Skin epidermis (tissue), 12 donors: Measurements from ENCODE around the gene EFCAB10.

ENCODE experiments used
- H3K27ac ChIP-seq, 21 experiments: fragments of 200-600 bp; sonication (generic) in 11 of 21; one replicate each; pipeline ENCODE4 v1.5.0; 2020; ENCODE audit warnings: mild to moderate bottlenecking in 3 of 21, inconsistent platforms in 2 of 21, moderate library complexity in 2 of 21
- H3K4me3 ChIP-seq, 7 experiments: fragments of 200-600 bp; sonication (generic) in 2 of 7; one replicate each; pipeline ENCODE4 v1.5.0; 2020; ENCODE audit warnings: inconsistent platforms in 2 of 7, mild to moderate bottlenecking in 2 of 7, moderate library complexity in 1 of 7

EFCAB10 gene, protein sequence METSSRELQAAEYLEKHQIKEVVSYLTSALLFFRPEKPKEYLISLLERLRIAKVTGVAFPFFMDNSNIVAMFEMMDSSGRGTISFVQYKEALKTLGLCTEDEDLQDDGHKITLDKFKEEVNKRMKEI

DNA sequence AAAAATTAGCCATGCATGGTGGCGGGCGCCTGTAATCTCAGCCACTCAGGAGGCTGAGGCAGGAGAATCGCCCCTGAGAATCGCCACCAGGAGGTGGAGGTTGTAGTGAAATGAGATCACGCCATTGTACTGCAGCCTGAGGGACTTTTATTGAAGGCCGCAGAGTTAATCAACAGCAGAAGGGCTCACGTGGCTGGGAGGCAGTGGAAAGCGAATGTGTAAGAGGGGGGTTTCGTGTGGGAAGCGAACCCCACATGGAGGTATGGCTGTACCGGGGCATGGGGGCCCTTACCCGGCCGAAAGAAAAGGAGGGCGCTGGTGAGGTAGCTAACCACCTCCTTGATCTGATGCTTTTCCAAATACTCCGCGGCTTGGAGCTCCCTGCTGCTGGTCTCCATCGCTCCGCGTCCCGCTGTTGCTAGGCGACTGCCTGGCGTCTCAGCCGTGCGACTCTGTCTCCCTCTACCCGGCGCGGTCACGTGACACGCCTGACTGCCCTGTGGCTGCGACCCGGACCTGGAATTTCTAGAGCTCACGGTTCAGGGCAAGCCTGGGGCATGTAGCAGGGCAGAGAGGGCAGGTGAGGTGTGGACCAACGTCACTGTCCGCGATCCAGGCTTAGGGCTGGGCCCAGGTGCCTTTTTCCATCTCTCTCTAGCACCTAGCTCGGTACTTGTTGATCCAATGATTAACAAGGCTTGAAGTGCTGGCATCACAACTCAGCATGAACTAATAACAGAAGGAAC lies at the start of gene EFCAB10:
Gene EFCAB10 (minus strand): TSS at position 428 of the 746 bp plus-strand sequence. CDS start 30 bp downstream, at position 398.
- H3K4me3 ChIP-seq, result peak within 1 kb of the TSS in 5 of 7 experiments; percentile 0 to 23 (median 10)
- H3K27ac ChIP-seq, result no peak within 1 kb of the TSS

DNA sequence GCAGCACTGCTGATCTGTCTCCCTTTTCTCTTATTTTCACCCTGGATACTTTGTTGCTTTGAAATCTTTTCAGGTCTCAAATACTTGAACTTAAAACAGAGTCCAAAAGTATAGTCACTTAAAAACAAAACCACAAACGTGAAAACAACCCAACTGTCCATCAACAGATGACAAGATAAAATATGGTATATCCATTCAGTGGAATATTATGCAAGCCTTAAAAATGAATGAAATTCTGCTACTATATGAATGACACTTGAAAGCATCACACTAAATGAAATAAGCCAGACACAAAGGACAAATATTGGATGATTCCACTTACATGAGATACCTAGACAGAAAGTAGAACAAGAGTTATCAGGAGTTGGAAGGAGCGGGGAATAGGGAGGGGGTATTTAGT lies 44.7 kb upstream of the EFCAB10 start:
- H3K4me3 ChIP-seq, result no peak overlapping the region
- H3K27ac ChIP-seq, result no peak overlapping the region

DNA sequence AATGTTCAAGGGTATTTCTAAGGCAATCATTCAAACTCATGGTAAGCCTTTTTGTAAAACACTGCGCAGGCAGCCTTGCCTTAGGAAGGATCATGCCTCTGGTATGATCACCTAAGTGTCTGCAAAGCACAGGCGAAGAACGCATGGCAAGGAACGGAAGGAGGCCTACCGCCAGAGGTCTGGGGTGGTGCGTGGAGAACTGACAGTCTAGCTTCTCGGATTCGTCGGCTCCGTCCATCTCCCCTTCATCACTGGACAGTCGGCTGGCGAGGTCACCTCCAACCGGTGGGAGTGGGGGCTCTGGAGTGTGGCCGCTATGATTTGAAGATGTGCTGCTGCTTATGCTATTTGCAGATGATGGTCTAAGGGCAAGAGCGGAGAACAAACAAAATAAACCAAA lies 42.6 kb upstream of the EFCAB10 start:
- H3K4me3 ChIP-seq, result no peak overlapping the region

DNA sequence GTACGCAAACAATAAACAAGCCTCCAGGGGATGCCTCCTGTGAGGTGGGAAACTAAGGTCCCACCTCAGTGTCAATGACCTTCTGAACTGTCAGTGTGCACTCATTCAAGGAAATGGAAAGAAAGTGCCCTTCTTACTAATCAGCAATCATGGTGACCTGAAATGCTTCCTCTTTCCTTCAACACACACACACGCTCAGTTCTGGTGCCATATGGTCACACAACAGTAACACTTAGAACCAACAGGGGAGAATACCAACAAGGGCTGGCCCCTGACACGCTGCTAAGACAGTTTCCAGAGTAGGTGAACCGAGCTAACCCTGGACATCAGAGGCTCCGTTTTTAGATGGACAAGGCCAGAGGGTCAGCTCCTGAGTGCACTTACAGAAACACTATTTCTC lies 42.1 kb upstream of the EFCAB10 start:
- no peak overlapping the region for H3K27ac ChIP-seq
- H3K4me3 ChIP-seq, result no peak overlapping the region

More for the DNA sequence above, 42.6 kb upstream of the EFCAB10 start:
- no peak overlapping the region for H3K27ac ChIP-seq

DNA sequence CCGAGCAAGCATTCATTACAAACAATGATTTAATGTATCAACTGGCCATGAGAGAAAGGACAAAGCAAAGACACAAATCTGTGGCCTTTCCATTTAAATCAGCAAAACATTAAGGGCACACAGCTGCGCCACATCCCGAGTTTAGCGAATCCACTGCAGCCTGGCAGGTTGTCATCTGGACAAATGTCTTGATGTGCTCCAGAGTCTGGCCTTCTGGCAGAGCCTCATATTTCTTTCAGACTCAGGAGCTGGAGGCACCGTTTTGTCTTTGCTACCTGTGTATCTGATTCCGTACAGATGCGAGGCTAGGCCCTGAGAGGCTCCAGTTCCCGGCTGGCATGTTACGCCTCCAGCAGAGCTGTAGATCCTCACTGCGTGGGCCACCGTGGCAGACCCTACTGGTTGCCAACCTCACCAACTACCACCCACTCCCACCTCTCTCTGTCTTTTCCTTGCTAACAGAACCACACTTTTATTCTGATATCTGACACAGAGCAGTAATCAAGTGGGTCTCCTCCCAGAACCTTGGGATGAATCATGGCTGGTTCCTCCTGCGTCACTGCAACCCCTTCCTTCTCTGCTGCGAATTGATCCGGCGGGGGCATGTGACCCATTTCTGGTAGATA lies 40.9 kb upstream of the EFCAB10 start:
- Histone ChIP-seq H3K27ac (no peak overlapping the region), H3K4me3 (no peak overlapping the region)

DNA sequence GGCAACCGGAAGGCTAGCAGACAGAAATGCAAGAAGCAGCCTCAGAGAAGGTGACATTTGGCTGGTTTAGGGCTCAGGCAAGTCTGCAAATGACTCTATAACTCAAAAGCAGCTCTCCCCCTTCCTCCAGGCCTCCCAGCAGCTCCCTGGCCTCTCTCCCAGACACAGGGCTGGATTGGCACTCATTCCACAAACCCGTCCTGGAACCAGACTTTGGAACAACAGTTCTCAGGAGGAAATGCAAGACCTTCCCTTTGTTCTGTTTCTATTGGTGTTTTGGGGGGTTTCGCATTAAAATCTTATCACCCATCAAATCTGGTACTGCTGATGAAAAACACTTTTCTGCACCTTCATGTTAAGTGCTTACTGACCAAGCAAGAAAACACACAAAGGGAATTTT lies 40.3 kb upstream of the EFCAB10 start:
- H3K4me3 ChIP-seq, result no peak overlapping the region
- H3K27ac ChIP-seq, result no peak overlapping the region

DNA sequence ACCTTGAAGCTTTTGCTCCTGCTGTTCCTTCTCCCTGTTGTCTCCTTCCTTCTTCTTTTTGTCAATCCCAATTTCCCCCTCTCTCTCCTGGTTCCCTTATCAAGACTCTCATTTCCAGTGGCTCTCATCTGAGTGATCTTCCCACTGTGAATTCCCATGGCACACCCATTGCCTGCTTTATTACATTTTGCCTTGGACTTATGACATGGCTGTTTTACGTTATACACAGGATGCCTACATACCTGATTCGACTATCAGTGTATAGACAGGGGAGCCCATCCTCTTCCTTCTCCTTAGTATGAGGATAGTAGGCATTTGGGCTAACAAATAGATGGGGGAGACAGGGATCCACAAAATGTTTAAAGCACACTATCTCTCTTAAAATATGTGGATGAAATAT lies 39.9 kb upstream of the EFCAB10 start:
- Histone ChIP-seq H3K4me3 (no peak overlapping the region), H3K27ac (no peak overlapping the region)

DNA sequence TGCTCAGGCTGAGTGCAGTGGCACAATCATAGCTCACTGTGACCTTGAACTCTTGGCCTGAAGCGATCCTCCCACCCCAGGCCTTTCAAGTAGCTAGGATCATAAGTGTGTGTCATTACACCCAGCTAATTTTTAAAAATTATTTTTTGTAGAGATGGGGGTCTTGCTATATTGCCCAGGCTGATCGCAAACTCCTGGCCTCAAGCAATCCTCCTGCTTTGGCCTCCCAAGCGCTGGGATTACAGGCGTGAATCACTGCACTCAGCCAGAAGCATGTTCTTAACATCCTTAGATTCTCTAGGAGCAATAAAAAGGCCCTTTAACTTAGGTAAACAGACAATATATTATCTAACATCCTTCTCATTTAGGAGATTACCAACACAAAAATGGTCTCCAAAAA lies 38.3 kb upstream of the EFCAB10 start:
- Histone ChIP-seq H3K27ac (no peak overlapping the region), H3K4me3 (no peak overlapping the region)

DNA sequence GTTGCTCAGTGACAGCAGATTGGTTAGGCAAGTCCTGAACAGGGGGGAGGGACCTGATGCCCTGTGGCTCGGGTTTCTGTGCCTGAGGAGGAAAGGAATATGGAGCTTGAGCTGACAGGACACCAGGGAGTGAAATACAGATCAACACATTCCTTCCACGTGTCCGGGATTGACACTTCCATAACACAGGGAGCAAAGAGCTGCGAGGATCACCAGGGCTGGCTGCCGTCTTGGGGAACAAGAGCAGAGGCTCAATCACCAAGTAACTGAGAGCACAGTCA lies 36.7 kb upstream of the EFCAB10 start:
- Histone ChIP-seq H3K4me3 (no peak overlapping the region), H3K27ac (no peak overlapping the region)

DNA sequence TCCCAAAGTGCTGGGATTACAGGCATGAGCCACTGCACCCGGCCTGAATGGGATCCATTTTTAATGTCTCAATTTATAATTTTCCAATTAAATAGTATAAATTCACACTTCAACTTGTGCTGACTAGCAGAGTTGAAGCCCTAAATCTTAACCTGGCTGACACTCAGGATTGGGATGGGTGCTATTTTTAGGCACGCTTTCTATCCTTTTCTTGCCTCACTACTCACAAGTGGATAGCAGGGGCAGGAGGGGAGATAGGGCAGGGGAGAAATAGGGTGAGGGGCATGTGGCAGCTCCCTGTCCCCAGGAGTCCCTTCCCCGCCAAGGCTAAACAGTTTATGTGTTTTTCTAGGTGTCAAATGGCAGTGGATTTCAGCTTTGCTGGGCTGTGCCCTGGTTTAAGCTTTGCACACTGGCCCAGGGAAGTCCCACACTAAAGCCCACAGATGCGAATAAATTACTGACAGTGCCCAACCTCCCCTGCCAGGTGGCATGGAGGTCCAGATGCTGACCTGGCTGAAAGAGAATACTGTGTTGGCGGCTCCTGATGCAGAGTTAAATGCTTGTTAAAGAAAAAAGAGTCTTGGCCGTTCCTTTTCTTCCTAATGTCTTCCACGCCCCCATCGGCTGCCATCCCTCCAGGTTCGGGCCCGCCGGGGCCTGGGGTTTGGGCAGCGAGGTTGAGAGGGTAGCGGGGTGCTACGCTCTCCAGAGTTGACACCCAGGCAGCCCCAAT lies 36.2 kb upstream of the EFCAB10 start:
- no peak overlapping the region for H3K27ac ChIP-seq
- H3K4me3 ChIP-seq, result no peak overlapping the region

DNA sequence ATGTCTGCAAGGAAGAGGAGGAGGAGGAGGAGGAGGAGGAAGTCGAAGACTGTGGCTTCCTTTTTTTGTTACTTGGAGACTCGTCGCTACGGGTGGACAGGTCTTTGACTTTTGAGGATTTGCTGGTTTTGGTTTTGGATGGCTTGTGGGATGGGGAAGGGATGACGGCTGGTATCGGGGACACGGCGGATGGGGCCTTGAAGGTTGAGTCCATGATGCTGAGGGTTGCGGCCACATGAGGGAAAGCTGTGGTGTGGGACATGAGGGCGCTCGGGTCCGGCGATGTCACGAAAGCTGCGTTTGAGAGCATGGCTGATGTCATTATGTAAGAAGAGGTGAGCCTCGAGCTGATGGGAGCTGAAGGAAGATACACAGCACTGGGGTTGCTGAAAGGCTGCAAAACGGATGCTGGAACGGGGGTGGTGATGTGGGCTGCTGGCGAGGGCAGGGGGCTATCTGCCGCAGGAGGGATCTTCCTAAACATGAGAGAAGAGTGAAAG lies 33.1 kb upstream of the EFCAB10 start:
- no peak overlapping the region for H3K27ac ChIP-seq
- H3K4me3 ChIP-seq, result no peak overlapping the region

DNA sequence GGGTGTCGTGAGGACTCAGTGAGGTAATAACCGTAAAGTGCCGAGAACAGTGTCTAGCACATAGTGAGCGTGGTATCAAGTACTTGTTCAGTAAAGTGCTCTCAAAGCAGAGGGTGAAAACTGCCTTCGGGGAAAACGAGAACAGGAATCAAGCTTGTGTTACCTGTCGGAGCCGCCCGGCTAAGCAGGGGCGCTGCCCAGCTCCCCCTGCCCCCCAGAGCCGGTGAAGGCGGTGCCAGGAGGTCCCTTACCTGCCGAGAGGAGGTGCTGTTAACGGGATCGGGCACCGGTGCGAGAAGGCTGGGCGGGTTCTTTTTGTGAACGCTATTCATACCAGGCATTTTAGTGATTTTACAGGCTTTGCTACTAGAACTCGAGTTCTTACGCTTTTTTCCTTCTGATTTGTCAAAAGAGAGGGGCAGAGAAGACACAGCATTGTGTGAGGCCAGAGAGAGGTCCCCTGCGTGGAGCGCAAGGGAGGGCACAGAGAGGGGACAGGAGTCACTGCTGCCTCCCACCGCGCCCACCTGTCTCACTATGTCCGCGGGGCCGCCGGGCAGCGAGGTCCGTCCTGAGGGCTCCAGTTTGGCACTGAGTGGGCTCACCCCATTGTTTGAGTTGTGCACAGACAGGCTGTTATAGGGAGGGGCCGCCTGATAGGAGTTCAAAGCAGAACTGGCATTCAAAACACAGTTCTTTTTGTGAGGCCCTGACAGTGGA lies 32.5 kb upstream of the EFCAB10 start:
- H3K4me3 ChIP-seq, result no peak overlapping the region
- H3K27ac ChIP-seq, result no peak overlapping the region

DNA sequence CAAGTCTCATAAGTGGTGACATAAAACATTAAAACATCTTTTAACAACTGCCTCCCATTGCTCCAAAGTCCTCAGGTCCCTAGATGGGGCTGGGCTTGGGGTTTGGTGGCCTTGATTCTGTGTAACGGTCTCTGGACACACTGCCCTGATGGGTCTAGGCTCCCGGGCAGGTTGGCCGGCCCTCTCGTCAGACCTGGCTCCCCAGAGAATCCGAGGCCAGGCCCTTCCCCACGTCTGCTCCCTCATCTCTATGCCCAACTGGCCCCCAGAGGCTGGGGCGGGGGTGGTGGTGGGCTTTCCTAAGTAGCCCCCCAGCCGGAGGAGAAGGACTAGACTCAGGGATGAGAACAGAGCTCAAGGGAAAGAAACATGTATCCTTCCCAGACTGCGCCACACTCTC lies 31.5 kb upstream of the EFCAB10 start:
- Histone ChIP-seq H3K27ac (no peak overlapping the region), H3K4me3 (no peak overlapping the region)

DNA sequence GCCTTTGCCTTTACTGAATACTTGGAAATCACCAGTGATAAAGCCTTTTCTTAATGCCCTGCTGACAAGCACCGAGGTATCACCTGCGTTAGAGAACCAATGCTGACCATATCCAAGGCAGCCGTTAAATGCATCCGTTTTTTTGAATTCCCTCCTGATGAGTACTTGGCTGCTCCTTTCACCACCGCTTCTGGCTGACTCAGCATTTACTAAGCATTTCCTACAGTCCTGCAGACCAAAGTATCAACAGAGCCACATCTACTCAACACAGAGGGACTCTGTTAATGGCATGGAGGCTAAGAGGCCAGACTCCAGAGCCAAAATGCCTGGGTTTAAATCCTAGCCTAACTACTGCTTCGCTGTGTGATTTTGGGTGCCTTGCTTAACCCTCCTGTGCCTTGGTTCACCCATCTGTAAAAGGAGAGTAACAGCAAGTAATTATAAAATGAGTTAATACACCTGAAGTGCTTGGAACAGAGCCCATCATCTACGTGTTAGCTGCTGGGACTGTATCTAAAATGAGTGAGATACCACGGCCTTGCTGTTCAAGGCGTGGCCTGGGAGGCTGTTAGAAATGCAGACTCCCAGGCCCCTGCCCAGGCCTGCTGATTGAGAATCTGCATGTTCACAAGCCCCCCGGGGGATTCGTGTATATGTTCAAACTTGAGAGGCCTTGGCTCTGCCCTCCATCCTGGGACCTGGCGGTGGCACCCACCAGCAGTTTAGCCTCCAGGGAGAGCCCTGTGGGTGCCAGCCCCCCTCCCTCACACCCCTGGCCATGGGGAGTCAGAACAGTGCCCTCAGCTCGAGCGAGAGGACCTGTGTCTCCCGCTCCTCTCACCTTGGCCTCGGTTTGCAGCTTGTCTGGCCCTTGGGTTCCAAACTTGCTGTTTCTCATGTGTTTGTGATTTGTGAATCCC lies 30.8 kb upstream of the EFCAB10 start:
- H3K4me3 ChIP-seq, result no peak overlapping the region
- no peak overlapping the region for H3K27ac ChIP-seq

DNA sequence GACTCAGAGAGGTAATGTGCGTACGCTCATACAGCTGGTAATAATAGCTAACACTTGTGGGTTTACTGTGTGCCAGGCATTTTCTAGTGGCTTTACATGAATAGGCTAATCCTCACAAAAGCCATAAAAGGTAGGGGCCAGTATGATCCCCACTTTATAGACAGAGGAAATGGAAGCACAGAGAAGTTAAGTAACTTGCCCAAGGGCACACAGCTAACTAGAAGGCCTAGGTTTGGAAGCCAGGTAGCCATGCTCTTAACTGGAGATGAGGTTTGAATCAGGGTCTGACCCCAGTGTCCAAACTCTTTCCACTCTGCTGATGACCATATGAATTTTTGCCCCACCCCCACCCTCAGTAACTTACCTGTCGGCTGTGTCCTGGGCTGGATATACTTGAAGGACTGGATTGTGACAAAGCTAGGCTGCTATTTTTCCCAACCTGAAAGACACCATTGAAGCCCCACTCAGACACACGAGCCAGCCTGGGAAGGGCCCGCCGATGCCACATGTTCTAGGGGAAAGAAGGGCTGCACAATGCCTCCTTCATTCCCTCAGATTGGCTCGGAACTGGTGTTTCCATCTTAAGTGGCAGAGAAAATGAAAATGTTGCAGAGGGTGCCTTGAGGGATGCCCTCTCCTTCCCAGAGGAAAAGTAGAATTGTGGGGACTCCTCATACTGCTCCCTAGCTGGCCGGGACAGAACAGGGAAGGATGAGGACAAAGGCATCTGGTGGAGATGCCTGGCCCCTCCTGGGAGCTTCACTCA lies 29.1 kb upstream of the EFCAB10 start:
- Histone ChIP-seq H3K4me3 (no peak overlapping the region), H3K27ac (no peak overlapping the region)

DNA sequence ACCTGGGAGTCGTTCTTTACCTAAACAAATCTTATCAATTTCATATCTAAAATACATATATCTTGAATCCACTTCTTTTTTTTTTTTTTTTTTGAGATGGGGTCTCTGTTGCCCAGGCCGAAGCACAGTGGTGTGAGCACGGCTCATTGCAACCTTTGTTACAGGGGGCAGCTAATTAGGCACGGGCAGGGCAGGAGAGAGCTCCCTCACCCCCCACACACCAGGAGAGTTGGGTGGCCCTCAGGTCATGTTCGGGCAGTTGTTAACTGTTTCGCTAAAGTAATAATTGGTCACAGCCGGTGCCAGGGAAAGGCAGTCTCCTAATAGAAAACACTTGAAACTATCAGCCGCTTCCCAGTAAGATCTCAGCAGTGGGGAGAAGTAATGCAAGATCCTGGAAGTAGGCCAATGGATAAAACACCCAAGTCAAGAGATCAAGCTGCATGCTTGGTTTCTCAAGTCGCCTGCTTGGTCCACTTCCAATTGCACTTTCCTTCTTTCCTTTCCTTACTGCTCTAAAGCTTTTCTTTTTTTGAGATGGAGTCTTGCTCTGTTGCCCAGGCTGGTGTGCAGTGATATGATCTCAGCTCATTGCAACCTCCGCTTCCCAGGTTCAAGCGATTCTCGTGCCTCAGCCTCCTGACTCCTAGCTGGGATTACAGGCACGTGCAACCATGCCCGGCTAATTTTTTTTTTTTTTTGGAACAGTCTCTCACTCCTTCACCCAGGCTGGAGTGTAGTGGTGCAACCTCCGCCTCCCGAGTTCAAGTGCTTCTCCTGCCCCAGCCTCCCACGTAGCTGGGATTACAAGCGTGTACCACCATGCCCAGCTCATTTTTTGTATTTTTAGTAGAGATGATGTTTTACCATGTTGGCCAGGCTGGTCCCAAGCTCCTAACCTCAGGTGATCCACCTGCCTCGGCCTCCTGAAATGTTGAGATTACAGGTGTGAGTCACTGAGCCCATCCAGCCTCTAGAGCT lies 21.3 kb upstream of the EFCAB10 start:
- Histone ChIP-seq H3K27ac (no peak overlapping the region), H3K4me3 (no peak overlapping the region)
